HG03442 (cell line): ENCODE results near the gene TMPRSS2.

Experiments used
- ATAC-seq: cut with Tn5 transposase; IDR thresholded peaks from one replicate; pipeline ENCODE4 v1.9.1; 2021; ENCODE audit warnings: mild to moderate bottlenecking, moderate library complexity; ENCODE audit not compliant: unreplicated experiment

Gene TMPRSS2

GRCh38 chr21:41482980-41483379 is 25.0 kb downstream of the TMPRSS2 start:
- ATAC-seq = no peak

GRCh38 chr21:41482301-41482700 is 25.7 kb downstream of the TMPRSS2 start:
- no peak for ATAC-seq

GRCh38 chr21:41481191-41481590 is 26.8 kb downstream of the TMPRSS2 start:
- ATAC-seq = no peak

- no peak for ATAC-seq
Observed at GRCh38 chr21:41480086-41480690, 27.8 kb downstream of the TMPRSS2 start.

DNA sequence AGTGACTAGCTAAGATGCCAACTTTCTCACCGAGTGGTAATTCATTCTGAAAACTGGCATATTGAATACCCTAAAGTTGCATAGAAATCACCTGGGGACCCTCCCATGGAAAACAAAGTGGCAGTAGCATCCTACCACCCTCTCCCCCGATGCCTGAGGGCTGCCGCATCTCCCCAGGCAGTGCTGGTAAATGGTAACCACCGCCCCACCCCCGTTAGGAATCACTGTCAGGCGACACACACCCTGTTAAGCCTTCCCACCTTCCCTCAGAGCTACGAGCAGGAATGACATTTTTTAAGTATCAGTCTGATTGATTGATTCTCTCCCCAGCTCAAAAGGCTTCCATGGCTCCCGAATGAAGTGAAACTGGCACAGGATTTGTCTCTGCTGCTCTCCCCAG is 28.3 kb downstream of the TMPRSS2 start:
- ATAC-seq = no peak

GRCh38 chr21:41478319-41479177 is 29.4 kb downstream of the TMPRSS2 start:
- ATAC-seq = no peak

GRCh38 chr21:41477641-41478318 is 30.2 kb downstream of the TMPRSS2 start:
- no peak for ATAC-seq

- no peak for ATAC-seq
Observed at GRCh38 chr21:41475714-41476420, 32.1 kb downstream of the TMPRSS2 start.

- no peak for ATAC-seq
Observed at GRCh38 chr21:41472753-41473548, 35.0 kb downstream of the TMPRSS2 start.

- no peak for ATAC-seq
Observed at GRCh38 chr21:41470054-41470453, 37.9 kb downstream of the TMPRSS2 start.

- no peak for ATAC-seq
Observed at GRCh38 chr21:41466024-41466820, 41.7 kb downstream of the TMPRSS2 start.

- no peak for ATAC-seq
Observed at GRCh38 chr21:41465176-41465781, 42.7 kb downstream of the TMPRSS2 start.

DNA sequence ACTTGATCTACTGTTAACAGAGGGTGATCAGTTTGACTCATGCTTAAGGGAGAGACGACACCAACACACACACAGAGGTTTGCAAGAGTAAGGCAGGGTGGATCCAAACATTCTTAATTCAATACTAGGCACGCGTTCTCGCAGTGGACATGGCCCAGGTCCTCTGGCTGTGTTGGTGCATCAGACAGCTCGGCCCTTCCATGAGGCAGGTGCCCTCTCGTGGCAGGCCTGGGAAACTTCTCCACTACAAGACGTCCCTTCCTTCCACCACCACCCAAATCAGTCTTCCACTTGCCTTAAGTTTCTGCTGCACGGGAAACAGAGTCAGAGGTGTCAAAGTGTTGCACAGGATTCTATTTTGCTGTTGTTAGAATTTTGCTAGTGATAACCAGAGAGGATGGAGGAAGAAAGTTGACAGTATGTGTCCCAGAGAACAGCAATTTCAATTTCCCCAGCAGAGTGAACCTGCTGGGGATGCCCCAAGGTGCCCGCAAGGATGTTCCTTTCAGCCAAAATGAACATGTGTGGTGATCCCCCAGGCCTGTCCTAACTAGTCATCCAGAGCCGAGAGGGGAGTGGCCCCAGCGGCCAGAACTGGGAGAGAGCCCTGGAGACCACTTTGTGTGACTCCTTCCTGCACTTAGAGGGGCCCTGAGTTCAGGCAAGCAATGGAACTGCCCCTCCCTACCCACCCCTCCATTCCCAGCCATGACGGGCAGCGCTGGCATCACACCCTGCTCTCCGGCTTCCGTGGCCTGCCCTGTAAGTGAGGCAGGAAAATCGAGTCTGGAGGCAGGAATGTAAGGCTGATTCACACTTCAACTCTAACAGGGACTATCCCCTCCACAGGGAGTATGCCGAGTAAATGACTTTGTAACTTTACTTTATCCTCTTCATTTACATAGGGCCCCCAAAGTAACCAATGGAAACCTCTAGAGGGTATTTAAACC is 47.1 kb downstream of the TMPRSS2 start:
- ATAC-seq = no peak

GRCh38 chr21:41459884-41460534 is 47.9 kb downstream of the TMPRSS2 start:
- no peak for ATAC-seq

DNA sequence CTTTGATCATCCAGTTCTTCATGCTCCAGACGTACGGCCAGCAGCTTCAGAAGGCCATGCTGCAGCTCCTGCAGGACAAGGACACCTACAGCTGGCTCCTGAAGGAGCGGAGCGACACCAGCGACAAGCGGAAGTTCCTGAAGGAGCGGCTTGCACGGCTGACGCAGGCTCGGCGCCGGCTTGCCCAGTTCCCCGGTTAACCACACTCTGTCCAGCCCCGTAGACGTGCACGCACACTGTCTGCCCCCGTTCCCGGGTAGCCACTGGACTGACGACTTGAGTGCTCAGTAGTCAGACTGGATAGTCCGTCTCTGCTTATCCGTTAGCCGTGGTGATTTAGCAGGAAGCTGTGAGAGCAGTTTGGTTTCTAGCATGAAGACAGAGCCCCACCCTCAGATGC is 49.4 kb downstream of the TMPRSS2 start:
- ATAC-seq = no peak

- no peak for ATAC-seq
Observed at GRCh38 chr21:41458121-41458520, 49.8 kb downstream of the TMPRSS2 start.

- no peak for ATAC-seq
Observed at GRCh38 chr21:41453761-41454160, 54.2 kb downstream of the TMPRSS2 start.

DNA sequence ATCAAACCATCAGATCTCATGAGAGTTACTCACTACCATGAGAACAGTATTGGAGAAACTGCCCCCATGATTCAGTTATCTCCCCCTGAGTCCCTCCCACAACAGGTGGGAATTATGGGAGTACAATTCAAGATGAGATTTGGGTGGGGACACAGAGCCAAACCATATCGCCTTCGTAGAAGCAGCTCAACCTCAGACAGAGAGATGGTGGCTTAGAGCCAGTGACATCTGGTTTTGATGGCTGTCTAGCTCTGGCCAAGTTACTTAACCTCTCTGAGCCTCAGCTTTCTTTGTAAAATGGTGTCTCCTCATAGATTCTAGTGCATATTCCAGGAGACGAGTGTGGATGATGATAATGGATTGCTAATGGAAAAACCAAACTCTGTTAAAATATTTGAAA is 54.8 kb downstream of the TMPRSS2 start:
- ATAC-seq = no peak
